NT2/D1 (cell line): Measurements from ENCODE around the gene C12orf75.

ENCODE experiments used
- SUZ12 ChIP-seq: IDR thresholded peaks from 2 replicates; pipeline ENCODE4 v1.6.1; 2011; ENCODE audit not compliant: insufficient read length, insufficient read depth; ENCODE audit errors: extremely low read depth
- YY1 ChIP-seq: IDR thresholded peaks from 2 replicates; pipeline ENCODE4 v1.6.1; 2011; ENCODE audit not compliant: insufficient read length, insufficient read depth
- ZNF274 ChIP-seq: IDR thresholded peaks from 2 replicates; pipeline ENCODE4 v1.6.1; 2011; ENCODE audit warnings: mild to moderate bottlenecking, low read depth, low read length

DNA sequence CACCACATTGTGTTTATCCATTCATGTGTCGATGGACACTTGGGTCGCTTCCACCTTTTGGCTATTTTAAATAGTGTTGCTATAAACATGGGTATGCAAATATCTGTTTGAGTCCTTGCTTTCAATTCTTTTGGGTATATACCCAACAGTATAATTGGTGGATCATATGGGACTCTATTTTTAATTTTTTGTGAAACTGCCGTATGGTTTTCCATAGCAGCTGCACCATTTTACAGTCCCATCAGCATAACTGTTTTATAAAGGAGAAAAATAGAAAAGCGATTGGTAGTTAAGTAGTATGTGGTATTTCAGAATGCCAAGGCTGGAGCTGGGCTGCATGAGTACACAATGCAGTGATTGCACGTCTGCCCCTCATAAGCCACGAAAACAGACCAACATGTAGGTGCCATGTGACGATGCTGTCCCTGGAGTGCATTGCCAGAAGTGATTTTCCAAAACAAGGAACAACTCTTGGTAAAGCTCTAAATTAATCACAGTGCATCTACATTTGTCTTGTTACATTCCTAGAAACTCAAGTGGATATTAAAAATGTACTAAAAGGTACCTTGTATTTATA, 83.5 kb downstream of the C12orf75 start:
- TF ChIP-seq SUZ12 (no peak), YY1 (no peak), ZNF274 (no peak)
